Erythroblast (primary cell): ENCODE measurements around the gene ZNF23.

ENCODE experiments used
- GATA1 ChIP-seq: IDR thresholded peaks from 2 replicates; pipeline ENCODE4 v1.6.1; 2011; ENCODE audit warnings: low read depth, mild to moderate bottlenecking, control low read depth, low read length, moderate library complexity
- POLR2A ChIP-seq: IDR thresholded peaks from 2 replicates; pipeline ENCODE4 v1.6.1; 2011; ENCODE audit warnings: mild to moderate bottlenecking, low read length

- TF ChIP-seq POLR2A (no peak), GATA1 (no peak)
Measured at GRCh38 chr16:71499775-71500364, 37.8 kb upstream of the ZNF23 start.
